Measurements from ENCODE around the gene MYO18A. TPM values are rescaled to one million over a fixed set of nuclear protein-coding genes. Genes with fewer than 3 reads are reported as not detected.
A peak's percentile ranks its signal among the peaks of the same experiment; 100 is the strongest.

MYO18A gene
- total RNA-seq, 1 experiment from 2014 or later: 37.2 TPM

- Histone ChIP-seq H3K79me2 (ENCODE audit: insufficient read depth, low read length) (peaks cover 24% of the 10 kb centered on the region; the same call in 1 of the 2 replicates), H4K20me1 (ENCODE audit: insufficient read depth) (no peaks in the 10 kb centered on the region), H3K4me3 (replicated peaks in 1 of 2; ENCODE audit: low read depth in 1 of 2, low read length in 2 of 2) (peak overlapping the region in 1 of 2 experiments; percentile 16; a peak in 1 of 4 replicates), H3K36me3 (ENCODE audit: control insufficient read depth in 1 of 2, insufficient read depth in 2 of 2, low read length in 2 of 2) (no peaks in the 10 kb centered on the region), H3K4me2 (ENCODE audit: low read length) (peak overlapping the region; percentile 55), H3K27ac (ENCODE audit: low read depth, low read length) (peak overlapping the region; percentile 81), H3K27me3 (ENCODE audit: insufficient read depth, low read length) (no peaks in the 10 kb centered on the region), H3K9ac (ENCODE audit: low read length) (peak overlapping the region; percentile 23; the same call in 1 of the 2 replicates), H2AFZ (ENCODE audit: low read depth, low read length, poor library complexity, severe bottlenecking) (no peak overlapping the region), H3K9me3 (ENCODE audit: control insufficient read depth in 1 of 2, insufficient read depth in 1 of 2, low read depth in 1 of 2, low read length in 2 of 2) (no peaks in the 10 kb centered on the region), H3K9me2 (ENCODE audit: insufficient read depth) (no peaks in the 10 kb centered on the region), H3K4me1 (ENCODE audit: control insufficient read depth in 1 of 2, insufficient read depth in 2 of 2, low read length in 2 of 2) (peaks cover 79 to 93% of the 10 kb centered on the region in 2 experiments)
- CTCF ChIA-PET: interaction anchor here (0.7 to 7.2 kb wide), 6 partner anchors 23 to 182 kb away, joined by 3 to 127 read pairs (median 50); partner anchors contain the start of gene MYO18A
- DNase-seq (ENCODE audit: low read depth, low spot score) (no peak), ATAC-seq (no peak)
- TF ChIP-seq JUND (IDR thresholded peaks at IDR 0.05) (no peak), YY1 (IDR thresholded peaks at IDR 0.05; ENCODE audit: extremely low read depth, insufficient replicate concordance, low read depth, low read length) (no peak), ATF3 (IDR thresholded peaks at IDR 0.05) (no peak), POLR2AphosphoS5 (IDR thresholded peaks at IDR 0.05; ENCODE audit: low read depth, low read length) (no peak), SRF (IDR thresholded peaks at IDR 0.05; ENCODE audit: low read depth) (no peak), CBX3 (IDR thresholded peaks at IDR 0.05; ENCODE audit: low read depth) (no peak), ZNF274 (IDR thresholded peaks at IDR 0.05; ENCODE audit: low read depth, low read length) (no peak), CEBPB (IDR thresholded peaks at IDR 0.05; ENCODE audit: low read depth) (no peak), EZH2phosphoT487 (IDR thresholded peaks at IDR 0.05; ENCODE audit: borderline replicate concordance) (no peak), CTCF (IDR thresholded peaks at IDR 0.05 in 2 of 3, conservative IDR thresholded peaks at IDR 0.05 in 1 of 3; ENCODE audit: borderline replicate concordance in 1 of 3, insufficient read depth in 1 of 3, low read depth in 2 of 3, low read length in 2 of 3) (no peak), REST (IDR thresholded peaks at IDR 0.05; ENCODE audit: low read depth) (no peak), SIN3A (IDR thresholded peaks at IDR 0.05; ENCODE audit: low read depth) (no peak), EGR1 (IDR thresholded peaks at IDR 0.05; ENCODE audit: low read depth) (no peak), EZH2 (IDR thresholded peaks at IDR 0.05) (no peak), ELF1 (IDR thresholded peaks at IDR 0.05; ENCODE audit: borderline replicate concordance, low read depth) (no peak), ZFX (IDR thresholded peaks at IDR 0.05) (no peak), FOSL1 (IDR thresholded peaks at IDR 0.05; ENCODE audit: low read depth) (no peak)
- TF ChIP-seq, protein P1, sequence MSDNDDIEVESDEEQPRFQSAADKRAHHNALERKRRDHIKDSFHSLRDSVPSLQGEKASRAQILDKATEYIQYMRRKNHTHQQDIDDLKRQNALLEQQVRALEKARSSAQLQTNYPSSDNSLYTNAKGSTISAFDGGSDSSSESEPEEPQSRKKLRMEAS (IDR thresholded peaks at IDR 0.05): no peak
- TF ChIP-seq, protein P2, sequence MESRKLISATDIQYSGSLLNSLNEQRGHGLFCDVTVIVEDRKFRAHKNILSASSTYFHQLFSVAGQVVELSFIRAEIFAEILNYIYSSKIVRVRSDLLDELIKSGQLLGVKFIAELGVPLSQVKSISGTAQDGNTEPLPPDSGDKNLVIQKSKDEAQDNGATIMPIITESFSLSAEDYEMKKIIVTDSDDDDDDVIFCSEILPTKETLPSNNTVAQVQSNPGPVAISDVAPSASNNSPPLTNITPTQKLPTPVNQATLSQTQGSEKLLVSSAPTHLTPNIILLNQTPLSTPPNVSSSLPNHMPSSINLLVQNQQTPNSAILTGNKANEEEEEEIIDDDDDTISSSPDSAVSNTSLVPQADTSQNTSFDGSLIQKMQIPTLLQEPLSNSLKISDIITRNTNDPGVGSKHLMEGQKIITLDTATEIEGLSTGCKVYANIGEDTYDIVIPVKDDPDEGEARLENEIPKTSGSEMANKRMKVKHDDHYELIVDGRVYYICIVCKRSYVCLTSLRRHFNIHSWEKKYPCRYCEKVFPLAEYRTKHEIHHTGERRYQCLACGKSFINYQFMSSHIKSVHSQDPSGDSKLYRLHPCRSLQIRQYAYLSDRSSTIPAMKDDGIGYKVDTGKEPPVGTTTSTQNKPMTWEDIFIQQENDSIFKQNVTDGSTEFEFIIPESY (IDR thresholded peaks at IDR 0.05; ENCODE audit: extremely low read depth, insufficient replicate concordance, low read length): no peak
- RAD21 ChIA-PET (ENCODE audit: low non-redundant PET in 1 of 2, low total read pairs in 2 of 2, uncharacterized antibody in 2 of 2, unreplicated experiment in 2 of 2): interaction anchor here in 1 of 2 experiments (1.0 to 1.8 kb wide), 5 partner anchors 10 to 72 kb away, joined by 3 to 11 read pairs (median 4); partner anchors contain the start of gene MYO18A
- POLR2A ChIA-PET: interaction anchor here (0.7 to 2.0 kb wide), 6 partner anchors 8 to 222 kb away, joined by 3 to 10 read pairs (median 4); partner anchors contain the start of genes MYO18A and NUFIP2
- no TSS peak for BruUV-seq (replicated peaks)
- intact Hi-C loops (cut with micrococcal nuclease): loop anchor here (2.0 to 10.0 kb wide), 4 partner anchors 31 to 447 kb away; partner anchors contain the start of gene ANKRD13B
These were observed 32.5 kb downstream of the MYO18A start for GRCh38 chr17:29147682-29148081.

Measured in HCT116 (cell line).